ENCODE data around the gene PITRM1.

Gene PITRM1

GRCh38 chr10:3093996-3094395, 78.6 kb downstream of the PITRM1 start:
- Histone ChIP-seq H3K4me2 (ENCODE audit: low read length) (no peak overlapping the region), H3K36me3 (ENCODE audit: insufficient read depth, low read length) (peaks cover 63% of the 10 kb centered on the region), H3K9me3 (ENCODE audit: low read length) (no peaks in the 10 kb centered on the region), H3K79me2 (ENCODE audit: insufficient read depth, low read length) (peaks cover 57% of the 10 kb centered on the region), H4K20me1 (ENCODE audit: insufficient read depth, low read length) (peaks cover 6% of the 10 kb centered on the region; the same call in 1 of the 2 replicates), H3K27me3 (ENCODE audit: insufficient read depth, low read length) (no peaks in the 10 kb centered on the region), H3K4me1 (ENCODE audit: insufficient read depth, low read length, severe bottlenecking) (no peaks in the 10 kb centered on the region), H3K9me2 (ENCODE audit: low read depth, low read length) (no peaks in the 10 kb centered on the region), H3F3A (ENCODE audit: insufficient read depth, low read length) (no peaks in the 10 kb centered on the region), H3K27ac (ENCODE audit: low read depth, low read length, poor library complexity, severe bottlenecking) (no peak overlapping the region), H3K9ac (ENCODE audit: low read length) (no peak overlapping the region), H2AFZ (ENCODE audit: low read length) (no peak overlapping the region), H3K4me3 (ENCODE audit: low read depth, low read length, poor library complexity, severe bottlenecking) (no peak overlapping the region)
- no peak for TF ChIP-seq CTCF (IDR thresholded peaks at IDR 0.05; ENCODE audit: low read length)
- no peak for TF ChIP-seq EZH2 (IDR thresholded peaks at IDR 0.05; ENCODE audit: borderline replicate concordance, low read length)

GRCh38 chr10:3091921-3092320, 80.7 kb downstream of the PITRM1 start:
- Histone ChIP-seq H3K9me3 (ENCODE audit: low read length) (no peaks in the 10 kb centered on the region), H3K9ac (ENCODE audit: low read length) (no peak overlapping the region), H3K9me2 (ENCODE audit: low read depth, low read length) (no peaks in the 10 kb centered on the region), H3K27me3 (ENCODE audit: insufficient read depth, low read length) (no peaks in the 10 kb centered on the region), H2AFZ (ENCODE audit: low read length) (no peak overlapping the region), H3K4me3 (ENCODE audit: low read depth, low read length, poor library complexity, severe bottlenecking) (no peak overlapping the region), H3K4me1 (ENCODE audit: insufficient read depth, low read length, severe bottlenecking) (no peaks in the 10 kb centered on the region), H3K79me2 (ENCODE audit: insufficient read depth, low read length) (peaks cover 69% of the 10 kb centered on the region), H4K20me1 (ENCODE audit: insufficient read depth, low read length) (peaks cover 4% of the 10 kb centered on the region; the same call in 1 of the 2 replicates), H3K4me2 (ENCODE audit: low read length) (no peak overlapping the region), H3K27ac (ENCODE audit: low read depth, low read length, poor library complexity, severe bottlenecking) (no peak overlapping the region), H3F3A (ENCODE audit: insufficient read depth, low read length) (no peaks in the 10 kb centered on the region), H3K36me3 (ENCODE audit: insufficient read depth, low read length) (peaks cover 67% of the 10 kb centered on the region)
- TF ChIP-seq CTCF (IDR thresholded peaks at IDR 0.05; ENCODE audit: low read length) (no peak), EZH2 (IDR thresholded peaks at IDR 0.05; ENCODE audit: borderline replicate concordance, low read length) (no peak)

GRCh38 chr10:3090914-3091787, 81.4 kb downstream of the PITRM1 start:
- Histone ChIP-seq H3K9ac (ENCODE audit: low read length) (no peak overlapping the region), H3K9me2 (ENCODE audit: low read depth, low read length) (no peaks in the 10 kb centered on the region), H3K9me3 (ENCODE audit: low read length) (no peaks in the 10 kb centered on the region), H2AFZ (ENCODE audit: low read length) (no peak overlapping the region), H3K27ac (ENCODE audit: low read depth, low read length, poor library complexity, severe bottlenecking) (no peak overlapping the region), H3K36me3 (ENCODE audit: insufficient read depth, low read length) (peaks cover 75% of the 10 kb centered on the region), H3K4me2 (ENCODE audit: low read length) (no peak overlapping the region), H3F3A (ENCODE audit: insufficient read depth, low read length) (no peaks in the 10 kb centered on the region), H4K20me1 (ENCODE audit: insufficient read depth, low read length) (peaks cover 4% of the 10 kb centered on the region; the same call in 1 of the 2 replicates), H3K4me1 (ENCODE audit: insufficient read depth, low read length, severe bottlenecking) (no peaks in the 10 kb centered on the region), H3K4me3 (ENCODE audit: low read depth, low read length, poor library complexity, severe bottlenecking) (no peak overlapping the region), H3K27me3 (ENCODE audit: insufficient read depth, low read length) (no peaks in the 10 kb centered on the region), H3K79me2 (ENCODE audit: insufficient read depth, low read length) (peaks cover 73% of the 10 kb centered on the region)
- TF ChIP-seq CTCF (IDR thresholded peaks at IDR 0.05; ENCODE audit: low read length): no peak
- no peak for TF ChIP-seq EZH2 (IDR thresholded peaks at IDR 0.05; ENCODE audit: borderline replicate concordance, low read length)
